Neural progenitor cell (in vitro differentiated cells): Measurements from ENCODE around the gene MIR17HG. TPM values are rescaled to one million over a fixed set of nuclear protein-coding genes. Genes with fewer than 3 reads are reported as not detected.
A peak's percentile ranks its signal among the peaks of the same experiment; 100 is the strongest.

Source experiments
- DNase-seq: peaks from one replicate; pipeline ENCODE4 v3.0.0-alpha.2; 2016; ENCODE audit warnings: low spot score
- H2AFZ ChIP-seq: fragments of 200-600 bp; sonication (generic); replicated peaks from 2 replicates; pipeline ENCODE4 v1.6.1; 2016; ENCODE audit warnings: antibody characterized with exemption
- H3F3A ChIP-seq: fragments of 200-600 bp; sonication (generic); 2 replicates; pipeline ENCODE4 v1.6.1; 2016; ENCODE audit warnings: antibody characterized with exemption, low read depth
- H3K27ac ChIP-seq: fragments of 200-600 bp; sonication (generic); 2 replicates; pipeline ENCODE4 v1.5.1; 2016; ENCODE audit warnings: mild to moderate bottlenecking
- H3K27me3 ChIP-seq: fragments of 200-600 bp; sonication (generic); 2 replicates; pipeline ENCODE4 v1.6.1; 2016; ENCODE audit warnings: mild to moderate bottlenecking, moderate library complexity
- H3K36me3 ChIP-seq: fragments of 200-600 bp; sonication (generic); 2 replicates; pipeline ENCODE4 v1.5.1; 2016
- H3K4me1 ChIP-seq: fragments of 200-600 bp; sonication (generic); 2 replicates; pipeline ENCODE4 v1.6.1; 2016; ENCODE audit warnings: mixed run types
- H3K4me2 ChIP-seq: fragments of 200-600 bp; sonication (generic); 2 replicates; pipeline ENCODE4 v1.6.1; 2016
- H3K4me3 ChIP-seq: fragments of 200-600 bp; sonication (generic); 2 replicates; pipeline ENCODE4 v1.5.1; 2016
- H3K79me2 ChIP-seq: fragments of 200-600 bp; sonication (generic); 2 replicates; pipeline ENCODE4 v1.6.1; 2016; ENCODE audit warnings: low read depth
- H3K9ac ChIP-seq: fragments of 200-600 bp; sonication (generic); 2 replicates; pipeline ENCODE4 v1.6.1; 2016
- H3K9me3 ChIP-seq: fragments of 200-600 bp; sonication (generic); 2 replicates; pipeline ENCODE4 v1.5.1; 2016; ENCODE audit warnings: low read depth
- H4K20me1 ChIP-seq: fragments of 200-600 bp; sonication (generic); 2 replicates; pipeline ENCODE4 v1.6.1; 2016; ENCODE audit warnings: low read depth
- H3K27ac Mint-ChIP-seq: 3 replicates; pipeline ENCODE4 v1.8.0; 2021; ENCODE audit warnings: mixed read lengths
- H3K27me3 Mint-ChIP-seq: 2 replicates; pipeline ENCODE4 v1.8.0; 2022; ENCODE audit warnings: low read depth, mild to moderate bottlenecking, inconsistent platforms, moderate library complexity, mixed read lengths; ENCODE audit not compliant: insufficient read depth
- H3K36me3 Mint-ChIP-seq: 3 replicates; pipeline ENCODE4 v1.8.0; 2021; ENCODE audit warnings: mixed read lengths
- H3K4me1 Mint-ChIP-seq: 3 replicates; pipeline ENCODE4 v1.8.0; 2021; ENCODE audit warnings: mixed read lengths
- H3K4me3 Mint-ChIP-seq: 3 replicates; pipeline ENCODE4 v1.8.0; 2021; ENCODE audit warnings: mild to moderate bottlenecking, moderate library complexity, mixed read lengths
- H3K9me3 Mint-ChIP-seq: 3 replicates; pipeline ENCODE4 v1.8.0; 2020; ENCODE audit warnings: mixed read lengths
- EZH2 ChIP-seq: fragments of 200-600 bp; sonication (generic); IDR thresholded peaks from 2 replicates; pipeline ENCODE4 v1.6.1; 2017; ENCODE audit warnings: antibody characterized with exemption, mild to moderate bottlenecking, moderate library complexity
- EZH2phosphoT487 ChIP-seq: fragments of 200-600 bp; sonication (generic); IDR thresholded peaks from 2 replicates; pipeline ENCODE4 v1.6.1; 2017; ENCODE audit warnings: antibody characterized with exemption
- total RNA-seq: library from RNA; depleted of rRNA; stranded (reverse); fragments of >200 nt; gene quantifications from 2 replicates; pipeline ENCODE4 v1.2.3, GENCODE V29; 2015; ENCODE audit warnings: low replicate concordance
- TF ChIP-seq, protein P1 (sequence below): fragments of 200-600 bp; sonication (generic); IDR thresholded peaks from 2 replicates; pipeline ENCODE4 v1.5.1; 2017; ENCODE audit warnings: antibody characterized with exemption, mild to moderate bottlenecking

Gene MIR17HG
- total RNA-seq, 1 donor from 2014 or later = 69.7 TPM

DNA sequence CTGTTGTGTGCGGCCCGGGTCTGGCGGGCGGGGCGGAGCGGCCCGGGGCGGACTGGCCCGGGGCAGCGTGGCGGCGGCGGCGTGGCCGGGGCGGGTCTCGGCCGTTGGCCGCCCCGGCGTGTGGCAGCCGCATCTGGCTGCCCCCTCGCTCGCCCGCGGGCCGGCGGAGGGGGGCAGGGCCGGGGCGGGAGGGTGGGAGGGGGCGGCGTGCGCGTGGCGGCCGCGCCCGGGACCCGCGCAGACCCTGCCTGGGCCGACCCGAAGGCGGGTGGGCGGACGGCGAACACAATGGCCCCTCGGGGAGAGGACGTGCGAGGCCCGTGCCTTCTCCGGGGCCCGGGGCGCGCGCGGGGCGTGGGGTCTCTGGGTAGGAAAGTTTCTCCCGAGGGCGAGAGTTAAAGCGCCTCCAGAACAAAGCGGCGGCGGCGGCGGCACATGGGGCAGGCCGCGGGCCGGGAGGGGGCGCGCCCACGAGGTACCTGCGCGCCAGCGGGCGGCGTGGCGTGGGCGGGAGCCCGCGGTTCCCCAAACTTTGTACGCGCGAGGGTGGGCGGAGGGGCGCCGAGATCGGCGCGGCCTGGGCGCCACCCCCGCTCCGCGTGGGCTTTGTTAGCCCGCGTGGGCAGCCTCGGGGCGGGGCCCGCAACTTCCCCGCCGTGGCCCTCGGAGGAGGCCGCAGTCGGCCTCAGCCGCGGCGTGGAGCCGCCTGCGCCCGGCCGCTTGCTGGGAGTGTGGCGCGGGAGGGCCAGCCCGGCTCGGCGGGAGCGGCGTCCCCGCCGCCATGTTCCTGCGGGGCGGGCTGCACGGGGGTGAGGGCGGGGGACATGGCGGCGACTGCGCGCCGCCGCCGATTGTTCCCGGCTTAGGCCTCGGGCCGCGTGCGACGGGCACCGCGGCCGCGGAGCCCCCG is 764 bp downstream of the MIR17HG start:
- peaks cover 40% of the 10 kb centered on the region for H3K4me1 Mint-ChIP-seq
- Histone ChIP-seq H3K4me2 (peak overlapping the region; percentile 80), H3F3A (peaks cover 52% of the 10 kb centered on the region), H3K27ac (peak overlapping the region; percentile 97), H3K4me3 (peak overlapping the region; percentile 68), H3K9me3 (no peaks in the 10 kb centered on the region), H3K27me3 (peaks cover 36% of the 10 kb centered on the region), H3K9ac (peak overlapping the region; percentile 96), H3K4me1 (peaks cover 39% of the 10 kb centered on the region), H2AFZ (no peak overlapping the region), H3K79me2 (peaks cover 55% of the 10 kb centered on the region), H3K36me3 (peaks cover 31% of the 10 kb centered on the region), H4K20me1 (peaks cover 44% of the 10 kb centered on the region)
- no peaks in the 10 kb centered on the region for H3K9me3 Mint-ChIP-seq
- peak; percentile 63 for DNase-seq
- H3K4me3 Mint-ChIP-seq = peak overlapping the region; percentile 67
- H3K36me3 Mint-ChIP-seq = peaks cover 30% of the 10 kb centered on the region
- H3K27ac Mint-ChIP-seq = no peak overlapping the region
- TF ChIP-seq, protein P1, sequence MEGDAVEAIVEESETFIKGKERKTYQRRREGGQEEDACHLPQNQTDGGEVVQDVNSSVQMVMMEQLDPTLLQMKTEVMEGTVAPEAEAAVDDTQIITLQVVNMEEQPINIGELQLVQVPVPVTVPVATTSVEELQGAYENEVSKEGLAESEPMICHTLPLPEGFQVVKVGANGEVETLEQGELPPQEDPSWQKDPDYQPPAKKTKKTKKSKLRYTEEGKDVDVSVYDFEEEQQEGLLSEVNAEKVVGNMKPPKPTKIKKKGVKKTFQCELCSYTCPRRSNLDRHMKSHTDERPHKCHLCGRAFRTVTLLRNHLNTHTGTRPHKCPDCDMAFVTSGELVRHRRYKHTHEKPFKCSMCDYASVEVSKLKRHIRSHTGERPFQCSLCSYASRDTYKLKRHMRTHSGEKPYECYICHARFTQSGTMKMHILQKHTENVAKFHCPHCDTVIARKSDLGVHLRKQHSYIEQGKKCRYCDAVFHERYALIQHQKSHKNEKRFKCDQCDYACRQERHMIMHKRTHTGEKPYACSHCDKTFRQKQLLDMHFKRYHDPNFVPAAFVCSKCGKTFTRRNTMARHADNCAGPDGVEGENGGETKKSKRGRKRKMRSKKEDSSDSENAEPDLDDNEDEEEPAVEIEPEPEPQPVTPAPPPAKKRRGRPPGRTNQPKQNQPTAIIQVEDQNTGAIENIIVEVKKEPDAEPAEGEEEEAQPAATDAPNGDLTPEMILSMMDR = peak; percentile 24
- TF ChIP-seq EZH2 = no peak
- peaks cover 7% of the 10 kb centered on the region for H3K27me3 Mint-ChIP-seq

DNA sequence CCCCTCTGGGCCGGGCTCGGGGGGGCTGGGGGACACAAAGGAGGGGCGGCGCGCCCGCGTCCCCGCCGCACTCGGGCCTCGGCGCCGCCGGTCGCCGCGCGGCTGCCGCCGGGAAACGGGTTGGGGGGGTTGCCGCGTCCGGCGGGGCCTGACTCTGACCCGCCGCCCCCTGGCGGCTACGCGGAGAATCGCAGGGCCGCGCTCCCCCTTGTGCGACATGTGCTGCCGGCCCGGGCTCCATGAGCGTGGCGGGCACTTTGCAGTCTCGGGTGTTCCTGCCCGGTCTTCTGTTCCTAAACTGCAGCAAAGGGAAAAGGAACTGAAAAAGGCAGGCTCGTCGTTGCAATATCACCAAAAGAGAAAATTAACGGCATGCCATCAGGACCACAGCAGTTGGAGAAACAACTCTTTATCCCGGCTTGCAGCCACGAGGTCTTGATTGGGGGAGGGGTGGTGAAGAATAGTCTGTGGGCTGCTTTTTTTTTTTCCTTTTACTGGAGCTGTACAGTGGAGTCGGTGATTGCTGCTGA is 1.5 kb downstream of the MIR17HG start:
- peak overlapping the region; percentile 92 for H3K9ac ChIP-seq
- peaks cover 37% of the 10 kb centered on the region for H3K36me3 ChIP-seq
- Mint-ChIP-seq H3K36me3 (peaks cover 35% of the 10 kb centered on the region), H3K4me3 (peak overlapping the region; percentile 96), H3K27me3 (peaks cover 7% of the 10 kb centered on the region), H3K9me3 (no peaks in the 10 kb centered on the region), H3K27ac (peak overlapping the region; percentile 19), H3K4me1 (peaks cover 43% of the 10 kb centered on the region)
- peaks cover 29% of the 10 kb centered on the region for H3K27me3 ChIP-seq
- peaks cover 51% of the 10 kb centered on the region for H4K20me1 ChIP-seq
- H3K79me2 ChIP-seq = peaks cover 63% of the 10 kb centered on the region
- peaks cover 59% of the 10 kb centered on the region for H3F3A ChIP-seq
- H2AFZ ChIP-seq = no peak overlapping the region
- TF ChIP-seq EZH2phosphoT487 (no peak), EZH2 (no peak)
- TF ChIP-seq, protein P1 = peak; percentile 90
- DNase-seq = peak; percentile 95
- peak overlapping the region; percentile 88 for H3K4me2 ChIP-seq
- H3K27ac ChIP-seq = peak overlapping the region; percentile 97
- no peaks in the 10 kb centered on the region for H3K9me3 ChIP-seq
- H3K4me1 ChIP-seq = peaks cover 44% of the 10 kb centered on the region
- H3K4me3 ChIP-seq = peak overlapping the region; percentile 68

DNA sequence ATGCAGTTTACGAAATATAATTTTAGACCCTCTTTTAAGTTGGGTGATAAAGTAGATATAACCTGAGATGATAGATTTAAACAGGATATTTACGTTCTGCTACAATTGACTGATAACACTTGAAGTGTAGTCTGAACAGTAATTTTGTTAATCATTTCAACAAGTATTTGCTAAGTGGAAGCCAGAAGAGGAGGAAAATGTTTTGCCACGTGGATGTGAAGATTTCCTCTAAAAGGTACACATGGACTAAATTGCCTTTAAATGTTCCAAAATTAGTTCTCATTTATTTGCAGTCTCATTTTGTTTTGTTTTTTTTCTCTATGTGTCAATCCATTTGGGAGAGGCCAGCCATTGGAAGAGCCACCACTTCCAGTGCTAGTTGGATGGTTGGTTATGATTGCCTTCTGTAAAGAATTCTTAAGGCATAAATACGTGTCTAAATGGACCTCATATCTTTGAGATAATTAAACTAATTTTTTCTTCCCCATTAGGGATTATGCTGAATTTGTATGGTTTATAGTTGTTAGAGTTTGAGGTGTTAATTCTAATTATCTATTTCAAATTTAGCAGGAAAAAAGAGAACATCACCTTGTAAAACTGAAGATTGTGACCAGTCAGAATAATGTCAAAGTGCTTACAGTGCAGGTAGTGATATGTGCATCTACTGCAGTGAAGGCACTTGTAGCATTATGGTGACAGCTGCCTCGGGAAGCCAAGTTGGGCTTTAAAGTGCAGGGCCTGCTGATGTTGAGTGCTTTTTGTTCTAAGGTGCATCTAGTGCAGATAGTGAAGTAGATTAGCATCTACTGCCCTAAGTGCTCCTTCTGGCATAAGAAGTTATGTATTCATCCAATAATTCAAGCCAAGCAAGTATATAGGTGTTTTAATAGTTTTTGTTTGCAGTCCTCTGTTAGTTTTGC is 2.8 kb downstream of the MIR17HG start:
- H3K9me3 ChIP-seq = no peaks in the 10 kb centered on the region
- peak overlapping the region; percentile 68 for H3K4me3 ChIP-seq
- H2AFZ ChIP-seq = no peak overlapping the region
- peak overlapping the region; percentile 88 for H3K4me2 ChIP-seq
- TF ChIP-seq EZH2phosphoT487 (no peak), EZH2 (no peak)
- TF ChIP-seq, protein P1 = no peak
- H3F3A ChIP-seq = peaks cover 72% of the 10 kb centered on the region
- H3K4me3 Mint-ChIP-seq = peak overlapping the region; percentile 96
- peaks cover 16% of the 10 kb centered on the region for H3K27me3 ChIP-seq
- peaks cover 48% of the 10 kb centered on the region for H3K4me1 ChIP-seq
- peaks cover 75% of the 10 kb centered on the region for H3K79me2 ChIP-seq
- no peaks in the 10 kb centered on the region for H3K9me3 Mint-ChIP-seq
- DNase-seq = no peak
- H3K36me3 ChIP-seq = peaks cover 50% of the 10 kb centered on the region
- H3K36me3 Mint-ChIP-seq = peaks cover 42% of the 10 kb centered on the region
- H3K27ac ChIP-seq = no peak overlapping the region
- H4K20me1 ChIP-seq = peaks cover 64% of the 10 kb centered on the region
- no peak overlapping the region for H3K27ac Mint-ChIP-seq
- peaks cover 7% of the 10 kb centered on the region for H3K27me3 Mint-ChIP-seq
- H3K9ac ChIP-seq = peak overlapping the region; percentile 59
- peaks cover 43% of the 10 kb centered on the region for H3K4me1 Mint-ChIP-seq
